SIG-M5 treated with dmso at 0.1 percent for 504 hours (cell line): ENCODE measurements around the gene SH3BP5L.

Experiments
- DNase-seq: peaks from one replicate; lab custom pipeline; 2025; ENCODE audit not compliant: unreplicated experiment; lab: John Stamatoyannopoulos, UW

The SH3BP5L gene

DNA sequence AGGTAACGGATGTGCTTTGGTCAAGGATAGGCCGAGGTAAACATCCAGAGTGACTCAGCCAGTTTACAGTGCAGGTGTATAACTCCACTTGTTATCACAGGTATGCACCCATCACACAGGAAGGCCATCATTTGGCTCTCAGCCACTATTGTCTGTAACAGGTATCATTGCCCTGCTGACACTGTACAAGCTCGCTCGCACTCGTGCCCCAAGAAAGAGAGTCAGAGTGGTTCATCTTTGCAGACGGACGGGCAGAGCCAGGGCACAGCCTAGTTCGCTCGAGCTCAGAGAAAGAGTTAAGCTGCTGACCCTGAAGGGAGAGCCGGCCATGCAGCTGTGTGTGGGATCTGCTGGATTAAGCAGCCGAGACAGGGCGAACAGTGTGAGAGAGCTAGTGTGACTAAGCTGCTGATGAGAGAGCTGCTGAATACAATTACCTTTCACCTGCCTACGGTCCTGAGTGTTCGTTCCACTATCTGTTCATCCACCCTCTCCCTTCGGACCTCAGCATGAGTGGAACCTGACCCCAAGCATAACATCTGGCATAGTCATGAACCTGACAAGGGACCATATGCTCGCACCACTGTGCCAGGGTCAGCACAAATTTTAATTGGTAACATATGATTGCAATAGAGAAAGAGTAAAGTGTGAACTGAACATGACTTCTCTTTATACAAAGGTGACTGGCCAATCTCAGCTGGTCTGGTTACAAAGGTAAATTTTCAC, 43.1 kb downstream of the SH3BP5L start:
- DNase-seq, result no peak

DNA sequence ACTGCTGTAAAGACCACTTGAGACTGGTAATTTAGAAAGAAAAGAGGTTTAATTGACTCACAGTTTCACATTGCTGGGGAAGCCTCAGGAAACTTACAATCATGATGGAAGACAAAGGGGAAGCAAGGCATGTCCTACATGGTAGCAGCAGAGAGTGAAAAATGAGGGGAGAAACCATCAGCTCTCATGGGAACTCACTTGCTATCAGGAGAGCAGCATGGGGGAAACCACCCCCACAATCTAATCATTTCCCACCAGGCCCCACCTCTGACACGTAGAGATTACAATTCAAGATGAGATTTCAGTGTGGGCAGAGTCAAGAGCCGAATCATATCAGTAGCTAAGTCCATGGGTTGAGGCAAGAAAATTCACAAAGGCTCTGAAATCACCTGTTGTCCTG, 46.4 kb downstream of the SH3BP5L start:
- DNase-seq, result no peak

DNA sequence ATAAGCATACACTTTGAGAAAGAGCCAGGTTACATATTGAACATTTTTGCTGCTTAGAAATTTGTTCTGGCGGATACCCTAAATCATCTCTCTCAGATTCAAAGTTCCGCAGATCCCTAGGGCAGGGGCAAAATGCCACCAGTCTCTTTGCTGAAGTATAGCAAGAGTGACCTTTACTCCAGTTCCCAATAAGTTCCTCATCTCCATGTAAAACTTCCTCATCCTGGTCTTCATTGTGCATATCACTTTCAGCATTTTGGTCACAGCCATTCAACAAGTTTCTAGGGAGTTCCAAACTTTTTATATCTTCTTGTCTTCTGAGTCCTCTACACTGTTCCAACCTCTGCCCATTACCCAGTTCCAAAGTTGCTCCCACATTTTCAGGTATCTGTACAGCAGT, 46.8 kb downstream of the SH3BP5L start:
- DNase-seq, result no peak

DNA sequence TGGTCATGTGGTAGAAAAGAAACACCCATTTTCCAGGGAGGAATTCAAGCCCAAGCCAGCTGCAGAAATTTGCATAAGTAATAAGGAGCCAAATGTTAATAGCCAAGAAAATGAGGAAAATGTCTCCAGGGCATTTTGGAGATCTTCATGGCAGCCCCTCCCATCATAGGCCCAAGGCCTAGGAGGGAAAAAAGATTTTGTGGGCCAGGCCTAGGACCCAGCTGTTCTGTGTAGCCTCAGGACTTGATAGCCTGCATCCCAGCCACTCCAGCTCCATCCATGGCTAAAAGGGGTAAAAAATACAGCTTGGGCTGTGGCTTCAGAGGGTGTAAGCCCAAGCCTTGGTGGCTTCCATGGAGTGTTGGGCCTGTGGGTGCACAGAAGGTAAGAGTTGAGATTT, 48.7 kb downstream of the SH3BP5L start:
- DNase-seq, result no peak

DNA sequence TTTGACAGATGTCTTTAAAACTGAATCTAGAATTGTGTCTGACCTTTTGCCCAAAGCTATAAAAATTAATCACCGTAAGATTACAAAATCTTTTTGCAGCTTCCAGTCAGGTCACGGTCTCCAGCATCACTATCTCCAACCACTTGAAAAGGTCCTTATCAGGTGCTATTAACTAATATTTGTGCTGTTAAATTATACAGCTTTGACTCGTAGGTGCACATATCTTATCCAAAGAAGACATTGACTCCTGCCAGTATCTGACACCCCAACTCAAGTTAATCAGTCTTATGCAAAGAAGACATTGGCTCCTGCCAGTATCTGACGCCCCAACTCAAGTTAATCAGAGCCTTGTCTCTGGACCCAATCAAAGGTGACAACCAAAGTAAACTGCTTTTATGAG, 50.3 kb downstream of the SH3BP5L start:
- DNase-seq, result no peak
